Activated CD8-positive, alpha-beta memory T cell treated with anti-CD3 and anti-CD28 coated beads, Interleukin-2, amount 10 ng/mL, durations not matched to agents 7 days and 5 days (primary cell): ENCODE data around the gene TOB1. TPM values are rescaled to one million over a fixed set of nuclear protein-coding genes. Genes with fewer than 3 reads are reported as not detected.

Experiments used
- ATAC-seq: fragments of 150-1000 bp; cut with Tn5 transposase; one replicate; pipeline ENCODE4 v1.10.0; 2021; ENCODE audit warnings: moderate library complexity
- CTCF ChIA-PET: fragments of 350-600 bp; sonication (Branson Sonifier 250); formaldehyde crosslinking; loops from one replicate; lab custom pipeline; 2021; ENCODE audit warnings: antibody characterized with exemption; lab: Charles Lee
- DNase-seq: peaks from one replicate; pipeline ENCODE4 v3.0.0-alpha.2; 2020
- H3K27ac Mint-ChIP-seq: one replicate; pipeline ENCODE4 v1.8.0; 2021; ENCODE audit warnings: mild to moderate bottlenecking, mixed read lengths
- H3K27me3 Mint-ChIP-seq: one replicate; pipeline ENCODE4 v1.8.0; 2021; ENCODE audit warnings: mixed read lengths
- H3K36me3 Mint-ChIP-seq: one replicate; pipeline ENCODE4 v1.8.0; 2021; ENCODE audit warnings: mild to moderate bottlenecking, mixed read lengths
- H3K4me1 Mint-ChIP-seq: one replicate; pipeline ENCODE4 v1.8.0; 2021; ENCODE audit warnings: mixed read lengths
- H3K4me3 Mint-ChIP-seq: one replicate; pipeline ENCODE4 v1.8.0; 2021; ENCODE audit warnings: mild to moderate bottlenecking, moderate library complexity, mixed read lengths
- H3K9me3 Mint-ChIP-seq: one replicate; pipeline ENCODE4 v1.8.0; 2022; ENCODE audit warnings: low read depth, mixed read lengths
- total RNA-seq, 2 experiments: library from RNA; stranded (reverse); gene quantifications; one replicate each; pipeline ENCODE4 v1.2.3, GENCODE V29; 2021

TOB1 gene
- total RNA-seq, 2 experiments from 2014 or later: 34.1 to 47.5 TPM

- DNase-seq: no peak
- Mint-ChIP-seq H3K27ac (no peak overlapping the region), H3K4me1 (peaks cover 19% of the 10 kb centered on the region), H3K27me3 (peaks cover 14% of the 10 kb centered on the region), H3K36me3 (peaks cover 1% of the 10 kb centered on the region), H3K9me3 (peaks cover 5% of the 10 kb centered on the region), H3K4me3 (no peak overlapping the region)
- CTCF ChIA-PET: interaction anchor here (2.0 to 2.1 kb wide), 2 partner anchors 17 to 132 kb away, joined by 5 to 6 read pairs; no protein-coding TSS in a partner anchor
- ATAC-seq: no peak
Measured at GRCh38 chr17:50825188-50825587, 41.0 kb downstream of the TOB1 start.

GRCh38 chr17:50824429-50824828 is 41.7 kb downstream of the TOB1 start:
- peaks cover 1% of the 10 kb centered on the region for H3K36me3 Mint-ChIP-seq
- DNase-seq: no peak
- peaks cover 5% of the 10 kb centered on the region for H3K9me3 Mint-ChIP-seq
- CTCF ChIA-PET: interaction anchor here (2.0 kb wide), 1 partner anchor 132 kb away, joined by 5 read pairs; no protein-coding TSS in a partner anchor
- H3K27ac Mint-ChIP-seq: no peak overlapping the region
- peaks cover 21% of the 10 kb centered on the region for H3K4me1 Mint-ChIP-seq
- ATAC-seq: no peak
- peaks cover 14% of the 10 kb centered on the region for H3K27me3 Mint-ChIP-seq
- no peak overlapping the region for H3K4me3 Mint-ChIP-seq

- no peak for ATAC-seq
- peaks cover 28% of the 10 kb centered on the region for H3K4me1 Mint-ChIP-seq
- peaks cover 1% of the 10 kb centered on the region for H3K36me3 Mint-ChIP-seq
- H3K4me3 Mint-ChIP-seq: no peak overlapping the region
- CTCF ChIA-PET: interaction anchor here (0.6 to 1.7 kb wide), 5 partner anchors 40 to 411 kb away, joined by 3 to 8 read pairs (median 4); no protein-coding TSS in a partner anchor
- DNase-seq: no peak
- H3K9me3 Mint-ChIP-seq: peaks cover 5% of the 10 kb centered on the region
- H3K27ac Mint-ChIP-seq: no peak overlapping the region
- peaks cover 20% of the 10 kb centered on the region for H3K27me3 Mint-ChIP-seq
Measured at GRCh38 chr17:50822550-50822949, 43.6 kb downstream of the TOB1 start.

- Mint-ChIP-seq H3K4me1 (peaks cover 36% of the 10 kb centered on the region), H3K4me3 (no peak overlapping the region), H3K36me3 (peaks cover 1% of the 10 kb centered on the region), H3K27ac (no peak overlapping the region), H3K27me3 (peaks cover 28% of the 10 kb centered on the region), H3K9me3 (peaks cover 5% of the 10 kb centered on the region)
- CTCF ChIA-PET: interaction anchor here (0.8 to 1.3 kb wide), 2 partner anchors 20 to 25 kb away, joined by 3 to 4 read pairs; no protein-coding TSS in a partner anchor
- no peak for ATAC-seq
- DNase-seq: no peak
Measured at GRCh38 chr17:50820651-50821050, 45.5 kb downstream of the TOB1 start.

DNA sequence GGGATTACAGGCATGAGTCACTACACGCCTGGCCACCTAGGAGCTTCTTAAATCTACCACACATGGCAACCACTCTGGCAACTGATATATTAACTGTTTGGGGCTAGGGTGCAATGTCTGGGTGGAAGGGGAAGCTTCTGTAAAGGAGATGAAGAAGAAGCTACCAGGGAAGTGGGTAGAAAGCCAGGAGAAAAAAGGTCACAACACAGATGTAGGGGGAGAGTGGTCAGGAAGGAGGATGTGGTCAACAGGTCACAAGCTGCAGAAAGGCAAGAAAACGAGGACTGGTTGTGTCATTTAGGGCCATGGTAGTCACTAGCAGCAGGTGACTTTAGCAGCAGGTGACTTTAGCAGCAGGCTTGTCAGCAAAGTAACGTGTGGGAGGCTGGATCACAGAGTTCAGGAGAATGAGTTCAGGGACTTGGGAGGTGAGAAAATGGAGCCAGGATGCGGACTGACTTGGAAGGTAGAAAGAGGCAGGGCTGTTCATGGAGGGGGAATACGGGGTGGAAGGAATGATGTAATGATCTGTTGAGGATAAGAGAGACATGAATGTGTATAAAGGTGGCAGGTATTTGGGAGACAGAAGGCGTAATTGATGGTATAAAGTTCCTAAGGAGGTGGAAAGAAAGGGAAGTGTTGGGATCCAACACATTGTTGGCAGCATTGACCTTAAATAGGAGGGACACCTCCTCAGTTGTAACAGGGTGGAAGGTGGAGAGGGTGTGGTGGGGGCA is 47.1 kb downstream of the TOB1 start:
- peaks cover 1% of the 10 kb centered on the region for H3K36me3 Mint-ChIP-seq
- no peak overlapping the region for H3K4me3 Mint-ChIP-seq
- H3K4me1 Mint-ChIP-seq: peaks cover 40% of the 10 kb centered on the region
- ATAC-seq: peak; percentile 38
- peaks cover 5% of the 10 kb centered on the region for H3K9me3 Mint-ChIP-seq
- CTCF ChIA-PET: interaction anchor here (0.6 to 2.9 kb wide), 10 partner anchors 10 to 660 kb away, joined by 3 to 18 read pairs (median 4); no protein-coding TSS in a partner anchor
- H3K27ac Mint-ChIP-seq: peak overlapping the region; percentile 41
- H3K27me3 Mint-ChIP-seq: peaks cover 29% of the 10 kb centered on the region
- peak; percentile 68 for DNase-seq

GRCh38 chr17:50818261-50818660 is 47.9 kb downstream of the TOB1 start:
- CTCF ChIA-PET: interaction anchor here (0.6 to 2.9 kb wide), 9 partner anchors 11 to 659 kb away, joined by 3 to 18 read pairs (median 3); no protein-coding TSS in a partner anchor

GRCh38 chr17:50817838-50818237 is 48.3 kb downstream of the TOB1 start:
- no peak overlapping the region for H3K27ac Mint-ChIP-seq
- no peaks in the 10 kb centered on the region for H3K9me3 Mint-ChIP-seq
- peaks cover 39% of the 10 kb centered on the region for H3K4me1 Mint-ChIP-seq
- peaks cover 29% of the 10 kb centered on the region for H3K27me3 Mint-ChIP-seq
- no peak for DNase-seq
- peaks cover 1% of the 10 kb centered on the region for H3K36me3 Mint-ChIP-seq
- no peak overlapping the region for H3K4me3 Mint-ChIP-seq
- CTCF ChIA-PET: interaction anchor here (1.0 to 2.9 kb wide), 7 partner anchors 11 to 187 kb away, joined by 3 to 18 read pairs (median 6); no protein-coding TSS in a partner anchor
- no peak for ATAC-seq

More at GRCh38 chr17:50818261-50818660, 47.9 kb downstream of the TOB1 start:
- Mint-ChIP-seq H3K4me1 (peaks cover 39% of the 10 kb centered on the region), H3K36me3 (peaks cover 1% of the 10 kb centered on the region), H3K27me3 (peaks cover 29% of the 10 kb centered on the region), H3K27ac (no peak overlapping the region), H3K9me3 (no peaks in the 10 kb centered on the region), H3K4me3 (no peak overlapping the region)
- ATAC-seq (no peak), DNase-seq (no peak)

GRCh38 chr17:50816771-50817751 is 49.1 kb downstream of the TOB1 start:
- DNase-seq (peak; percentile 53), ATAC-seq (peak; percentile 66)
- H3K9me3 Mint-ChIP-seq: no peaks in the 10 kb centered on the region
- H3K27ac Mint-ChIP-seq: no peak overlapping the region
- peaks cover 1% of the 10 kb centered on the region for H3K36me3 Mint-ChIP-seq
- H3K4me1 Mint-ChIP-seq: peaks cover 39% of the 10 kb centered on the region
- peaks cover 29% of the 10 kb centered on the region for H3K27me3 Mint-ChIP-seq
- CTCF ChIA-PET: interaction anchor here (0.8 to 2.9 kb wide), 13 partner anchors 11 to 188 kb away, joined by 3 to 18 read pairs (median 5); no protein-coding TSS in a partner anchor
- H3K4me3 Mint-ChIP-seq: no peak overlapping the region

- no peaks in the 10 kb centered on the region for H3K36me3 Mint-ChIP-seq
- no peak for ATAC-seq
- no peaks in the 10 kb centered on the region for H3K9me3 Mint-ChIP-seq
- CTCF ChIA-PET: interaction anchor here (0.8 to 2.9 kb wide), 7 partner anchors 13 to 149 kb away, joined by 3 to 18 read pairs (median 5); no protein-coding TSS in a partner anchor
- H3K27me3 Mint-ChIP-seq: peaks cover 26% of the 10 kb centered on the region
- H3K4me3 Mint-ChIP-seq: no peak overlapping the region
- H3K27ac Mint-ChIP-seq: no peak overlapping the region
- peaks cover 34% of the 10 kb centered on the region for H3K4me1 Mint-ChIP-seq
- DNase-seq: no peak
Measured at GRCh38 chr17:50816271-50816670, 49.9 kb downstream of the TOB1 start.

GRCh38 chr17:50815400-50815799 is 50.8 kb downstream of the TOB1 start:
- Mint-ChIP-seq H3K36me3 (no peaks in the 10 kb centered on the region), H3K9me3 (no peaks in the 10 kb centered on the region), H3K27ac (no peak overlapping the region), H3K27me3 (peaks cover 26% of the 10 kb centered on the region), H3K4me3 (no peak overlapping the region), H3K4me1 (peaks cover 31% of the 10 kb centered on the region)
- DNase-seq (no peak), ATAC-seq (no peak)
- CTCF ChIA-PET: interaction anchor here (1.7 to 2.1 kb wide), 2 partner anchors 33 to 150 kb away, joined by 3 to 7 read pairs; no protein-coding TSS in a partner anchor

GRCh38 chr17:50813583-50813982 is 52.6 kb downstream of the TOB1 start:
- CTCF ChIA-PET: interaction anchor here (1.1 kb wide), 1 partner anchor 28 kb away, joined by 3 read pairs; no protein-coding TSS in a partner anchor
- H3K27ac Mint-ChIP-seq: no peak overlapping the region
- H3K4me3 Mint-ChIP-seq: no peak overlapping the region
- peaks cover 20% of the 10 kb centered on the region for H3K4me1 Mint-ChIP-seq
- ATAC-seq (no peak), DNase-seq (no peak)
- no peaks in the 10 kb centered on the region for H3K9me3 Mint-ChIP-seq
- peaks cover 22% of the 10 kb centered on the region for H3K27me3 Mint-ChIP-seq
- H3K36me3 Mint-ChIP-seq: no peaks in the 10 kb centered on the region
